Liver (tissue), 3 donors: ENCODE measurements around the gene ZNF738.

Experiments
- ATF3 ChIP-seq: IDR thresholded peaks from 2 replicates; pipeline ENCODE4 v1.6.1; 2016; ENCODE audit warnings: antibody characterized with exemption
- CTCF ChIP-seq: fragments of 150-350 bp; IDR thresholded peaks from 2 replicates; pipeline ENCODE4 v1.5.1; 2017; ENCODE audit warnings: improper control_type of control experiment, low read depth, low read length; ENCODE audit not compliant: missing input control
- FOXA1 ChIP-seq: IDR thresholded peaks from 2 replicates; pipeline ENCODE4 v1.6.1; 2016; ENCODE audit warnings: antibody characterized with exemption
- GABPA ChIP-seq, 2 donors: IDR thresholded peaks in 1 of 2; conservative IDR thresholded peaks in 1 of 2; 2 replicates each; pipeline ENCODE4 v1.6.1; 2016; ENCODE audit warnings: antibody characterized with exemption in 2 of 2, mild to moderate bottlenecking in 1 of 2, moderate library complexity in 1 of 2
- HNF4A ChIP-seq, 2 donors: conservative IDR thresholded peaks; 2 replicates each; pipeline ENCODE4 v1.6.1; 2016; ENCODE audit warnings: antibody characterized with exemption in 2 of 2, mild to moderate bottlenecking in 2 of 2
- JUND ChIP-seq, 2 donors: IDR thresholded peaks; 2 replicates each; pipeline ENCODE4 v1.6.1; 2016; ENCODE audit warnings: antibody characterized with exemption in 2 of 2
- MAX ChIP-seq: IDR thresholded peaks from 2 replicates; pipeline ENCODE4 v1.6.1; 2016; ENCODE audit warnings: antibody characterized with exemption
- RAD21 ChIP-seq, 2 donors: IDR thresholded peaks; 2 replicates each; pipeline ENCODE4 v1.6.1; 2016; ENCODE audit warnings: antibody characterized with exemption in 2 of 2, mild to moderate bottlenecking in 2 of 2
- REST ChIP-seq: IDR thresholded peaks from 2 replicates; pipeline ENCODE4 v1.6.1; 2016; ENCODE audit warnings: antibody characterized with exemption, mild to moderate bottlenecking
- SP1 ChIP-seq: IDR thresholded peaks from 2 replicates; pipeline ENCODE4 v1.6.1; 2018; ENCODE audit warnings: antibody characterized with exemption, mild to moderate bottlenecking
- TAF1 ChIP-seq: conservative IDR thresholded peaks from 2 replicates; pipeline ENCODE4 v1.6.1; 2016; ENCODE audit warnings: antibody characterized with exemption, mild to moderate bottlenecking
- YY1 ChIP-seq: IDR thresholded peaks from 2 replicates; pipeline ENCODE4 v1.6.1; 2016; ENCODE audit warnings: antibody characterized with exemption, mild to moderate bottlenecking
- ZBTB33 ChIP-seq: IDR thresholded peaks from 2 replicates; pipeline ENCODE4 v1.6.1; 2016; ENCODE audit warnings: antibody characterized with exemption
- donor health status: healthy.
- donor health status: healthy.

- no peak for TF ChIP-seq TAF1
- no peak for TF ChIP-seq CTCF
- TF ChIP-seq FOXA1 = no peak
- TF ChIP-seq ZBTB33 = no peak
- no peak for TF ChIP-seq MAX
- no peak for TF ChIP-seq SP1
- TF ChIP-seq YY1 = no peak
- no peak for TF ChIP-seq RAD21 (IDR thresholded peaks at IDR 0.05)
- no peak for TF ChIP-seq ATF3
- TF ChIP-seq GABPA (IDR thresholded peaks at IDR 0.05 in 1 of 2, conservative IDR thresholded peaks at IDR 0.05 in 1 of 2) = no peak
- TF ChIP-seq HNF4A (conservative IDR thresholded peaks at IDR 0.05) = no peak
- TF ChIP-seq REST = no peak
- no peak for TF ChIP-seq JUND (IDR thresholded peaks at IDR 0.05)
Observed at GRCh38 chr19:21322528-21322927, 36.3 kb upstream of the ZNF738 start.
